ENCODE measurements around the gene MEGF9.

GRCh38 chr9:120610975-120611689 is 103.1 kb downstream of the MEGF9 start:
- TF ChIP-seq RAD51 (IDR thresholded peaks at IDR 0.05; ENCODE audit: borderline replicate concordance) (no peak), CTCF (CRISPR knock-in tag; IDR thresholded peaks at IDR 0.05) (peak; percentile 34), TAF15 (IDR thresholded peaks at IDR 0.05; ENCODE audit: low read depth, low read length, poor library complexity, severe bottlenecking) (no peak), ZXDC (CRISPR knock-in tag; IDR thresholded peaks at IDR 0.05) (no peak), ZKSCAN1 (IDR thresholded peaks at IDR 0.05; ENCODE audit: low read length) (no peak), SMARCC2 (IDR thresholded peaks at IDR 0.05) (no peak), EZH2 (conservative IDR thresholded peaks at IDR 0.05; ENCODE audit: low read depth, low read length) (no peak), MTA1 (CRISPR knock-in tag; IDR thresholded peaks at IDR 0.05; ENCODE audit: borderline replicate concordance) (no peak)
